Mucosa of stomach (tissue), 1 donor: ENCODE data around the gene PRKN.

Source experiments
- H3K27me3 ChIP-seq: one replicate; pipeline ENCODE4 v1.7.0; 2013; ENCODE audit warnings: mild to moderate bottlenecking, low read length; ENCODE audit not compliant: control insufficient read depth, insufficient read depth
- H3K36me3 ChIP-seq: one replicate; pipeline ENCODE4 v1.7.0; 2013; ENCODE audit warnings: low read length; ENCODE audit not compliant: control insufficient read depth, insufficient read depth
- H3K4me1 ChIP-seq: one replicate; pipeline ENCODE4 v1.7.0; 2013; ENCODE audit warnings: mild to moderate bottlenecking, low read length; ENCODE audit not compliant: control insufficient read depth, insufficient read depth
- H3K4me3 ChIP-seq: one replicate; pipeline ENCODE4 v1.7.0; 2013; ENCODE audit warnings: low read length
- H3K9ac ChIP-seq: one replicate; pipeline ENCODE4 v1.7.0; 2013; ENCODE audit warnings: mild to moderate bottlenecking, low read length, moderate library complexity
- H3K9me3 ChIP-seq: one replicate; pipeline ENCODE4 v1.7.0; 2013; ENCODE audit warnings: mild to moderate bottlenecking, low read length, moderate library complexity; ENCODE audit not compliant: control insufficient read depth
- donor health status: Pancreatic carcinoma.

PRKN gene

DNA sequence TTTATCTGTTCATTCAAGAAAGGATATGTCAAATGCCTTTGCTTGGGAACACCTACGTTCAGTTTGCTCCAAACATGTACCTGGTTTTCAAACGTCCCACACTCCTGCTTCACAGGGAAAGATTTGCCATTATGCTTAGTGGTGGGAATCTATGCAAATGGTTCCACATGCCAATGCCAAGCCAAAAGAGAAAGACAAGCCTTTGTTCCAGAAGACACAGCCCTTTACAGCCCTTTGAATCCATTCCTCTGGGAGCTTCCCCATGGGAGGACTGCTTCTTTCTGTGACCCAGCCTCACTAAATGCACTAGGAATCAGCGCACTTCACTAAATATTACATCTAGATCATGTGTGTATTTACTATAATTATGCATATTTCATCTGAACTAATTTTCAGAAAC, 619.5 kb downstream of the PRKN start:
- Histone ChIP-seq H3K9me3 (no peaks in the 10 kb centered on the region), H3K36me3 (no peaks in the 10 kb centered on the region), H3K27me3 (no peaks in the 10 kb centered on the region), H3K4me3 (no peak overlapping the region), H3K4me1 (no peaks in the 10 kb centered on the region), H3K9ac (no peak overlapping the region)

DNA sequence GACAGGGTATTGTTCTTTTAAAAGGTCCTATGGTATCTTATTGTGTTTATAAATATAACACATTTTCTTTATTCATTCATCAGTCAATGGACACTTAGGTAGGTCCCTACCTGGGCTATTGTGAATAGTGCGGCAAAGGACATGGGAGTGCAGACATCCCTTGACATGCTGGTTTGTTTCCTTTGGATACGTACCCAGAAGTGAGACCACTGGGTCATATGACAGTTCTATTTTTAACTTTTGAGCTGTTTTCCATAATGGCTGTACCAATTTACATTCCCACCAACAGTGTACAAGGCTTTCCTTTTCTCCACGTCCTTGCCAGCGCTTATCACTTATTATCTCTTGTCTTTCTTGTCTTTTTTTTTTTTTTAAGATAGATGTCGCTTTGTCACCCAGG, 627.5 kb downstream of the PRKN start:
- Histone ChIP-seq H3K9me3 (no peaks in the 10 kb centered on the region), H3K9ac (no peak overlapping the region), H3K36me3 (no peaks in the 10 kb centered on the region), H3K4me3 (no peak overlapping the region), H3K4me1 (no peaks in the 10 kb centered on the region), H3K27me3 (no peaks in the 10 kb centered on the region)

DNA sequence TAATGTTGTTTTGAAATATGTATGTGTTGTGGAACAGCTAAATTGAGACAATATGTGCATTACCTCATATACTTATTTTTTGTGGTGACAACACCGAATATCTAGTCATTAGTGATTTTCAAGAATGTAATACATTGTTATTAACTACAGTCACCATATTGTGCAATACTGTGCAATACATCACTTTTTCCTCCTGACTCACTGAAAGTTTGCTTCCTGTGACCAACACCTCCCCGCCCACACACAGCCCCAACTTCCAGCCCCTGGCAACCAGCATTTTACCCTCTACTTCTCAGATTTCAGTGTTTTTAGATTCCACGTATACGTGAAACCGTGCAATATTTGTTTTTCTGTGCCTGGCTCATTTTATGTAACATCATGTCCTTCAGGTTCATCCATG, 627.9 kb downstream of the PRKN start:
- no peaks in the 10 kb centered on the region for H3K4me1 ChIP-seq
- no peaks in the 10 kb centered on the region for H3K36me3 ChIP-seq
- H3K9ac ChIP-seq = no peak overlapping the region

DNA sequence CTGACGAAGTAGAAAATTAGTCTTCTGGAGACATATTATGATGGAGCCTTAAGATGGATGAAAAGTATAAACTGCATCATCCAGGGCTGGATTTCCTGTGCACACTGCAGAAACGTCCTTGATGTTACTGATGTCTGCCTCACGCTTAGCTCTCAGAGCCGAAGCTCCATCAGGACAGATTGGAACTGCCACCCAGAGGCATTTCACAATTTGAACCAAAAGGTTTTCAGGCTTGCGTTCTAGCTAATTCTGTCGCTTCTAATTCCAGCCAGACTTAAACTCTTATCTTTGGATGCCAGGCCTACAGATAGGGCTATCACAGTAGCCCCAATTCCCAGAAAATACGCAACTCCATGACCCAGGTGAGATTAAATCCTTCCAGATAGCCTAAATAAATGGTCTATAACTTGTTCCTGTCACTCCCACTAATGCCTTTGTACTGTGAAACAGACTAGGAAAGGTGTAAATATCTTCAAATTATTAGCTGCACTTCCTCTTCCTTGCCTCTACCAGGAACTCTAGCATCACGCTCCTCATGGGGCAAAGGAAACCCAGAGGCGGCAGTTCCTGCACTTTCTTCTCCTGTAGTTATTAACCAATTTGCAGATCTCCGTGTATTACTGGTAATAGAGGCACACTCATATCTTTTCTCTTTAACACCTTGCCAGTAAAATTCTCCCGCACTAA, 634.6 kb downstream of the PRKN start:
- Histone ChIP-seq H3K9ac (no peak overlapping the region), H3K9me3 (no peaks in the 10 kb centered on the region), H3K27me3 (no peaks in the 10 kb centered on the region), H3K36me3 (no peaks in the 10 kb centered on the region), H3K4me3 (no peak overlapping the region), H3K4me1 (no peaks in the 10 kb centered on the region)

More for the DNA sequence above, 627.9 kb downstream of the PRKN start:
- H3K27me3 ChIP-seq = no peaks in the 10 kb centered on the region
- no peak overlapping the region for H3K4me3 ChIP-seq
- H3K9me3 ChIP-seq = no peaks in the 10 kb centered on the region

DNA sequence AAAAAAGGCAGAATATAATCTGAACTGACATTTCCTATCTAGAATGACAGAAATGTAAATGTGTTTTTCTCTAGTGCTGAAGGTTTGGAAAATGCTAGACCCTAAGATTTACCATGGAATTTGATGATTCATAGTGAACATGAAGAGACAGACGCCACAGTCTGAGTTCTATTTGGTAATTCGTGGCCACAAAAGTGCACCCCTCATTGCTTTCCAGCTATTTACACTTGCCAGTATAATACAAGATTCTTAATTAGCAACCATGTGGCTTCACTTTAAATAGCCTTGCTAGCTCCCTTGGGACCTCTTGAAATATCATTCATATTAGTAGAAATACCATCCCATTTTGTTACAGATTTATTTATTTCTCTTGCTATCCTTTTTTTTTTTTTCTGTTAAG, 636.8 kb downstream of the PRKN start:
- H3K4me1 ChIP-seq = no peaks in the 10 kb centered on the region
- no peaks in the 10 kb centered on the region for H3K9me3 ChIP-seq
- H3K9ac ChIP-seq = no peak overlapping the region
- H3K27me3 ChIP-seq = no peaks in the 10 kb centered on the region
- H3K36me3 ChIP-seq = no peaks in the 10 kb centered on the region
- no peak overlapping the region for H3K4me3 ChIP-seq

DNA sequence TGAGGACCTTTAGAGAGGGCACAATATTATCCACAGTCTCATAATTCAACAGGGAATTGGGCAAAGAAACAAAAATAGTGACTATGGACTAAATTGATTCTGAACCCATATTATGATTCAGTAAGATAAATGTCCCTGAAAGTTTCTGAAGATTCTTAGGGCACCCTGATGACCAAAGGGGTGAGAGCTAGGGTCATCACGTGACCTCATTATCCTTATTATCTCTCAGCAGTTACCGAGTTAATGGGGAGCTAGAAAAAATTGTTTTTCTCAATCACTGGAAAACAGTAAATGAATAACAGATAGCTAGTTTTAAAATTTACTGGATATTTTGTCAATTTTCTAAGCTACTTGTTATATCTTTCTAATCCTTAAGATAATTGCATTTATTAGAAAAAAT, 639.5 kb downstream of the PRKN start:
- Histone ChIP-seq H3K36me3 (no peaks in the 10 kb centered on the region), H3K4me1 (no peaks in the 10 kb centered on the region), H3K9me3 (no peaks in the 10 kb centered on the region), H3K9ac (no peak overlapping the region), H3K27me3 (no peaks in the 10 kb centered on the region), H3K4me3 (no peak overlapping the region)

DNA sequence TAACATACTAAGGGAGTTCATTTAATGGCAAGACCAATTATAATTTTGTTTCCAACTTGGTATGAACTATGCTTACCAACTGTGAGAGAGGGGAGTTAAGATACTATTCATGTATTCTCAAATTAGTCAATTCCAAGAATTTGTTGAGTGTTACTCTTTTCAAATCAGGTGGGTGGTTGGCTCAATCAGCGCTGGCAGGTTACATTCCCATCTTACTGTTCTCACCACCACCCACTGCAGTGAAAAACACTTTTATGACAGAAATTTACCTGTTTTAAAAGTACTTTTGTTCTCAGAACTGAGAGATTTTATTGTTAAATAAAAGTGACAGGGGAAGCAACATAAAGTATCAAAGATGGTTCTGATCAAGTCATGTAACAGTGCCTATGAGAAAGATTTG, 642.0 kb downstream of the PRKN start:
- Histone ChIP-seq H3K9ac (no peak overlapping the region), H3K4me1 (no peaks in the 10 kb centered on the region), H3K27me3 (no peaks in the 10 kb centered on the region), H3K9me3 (no peaks in the 10 kb centered on the region), H3K36me3 (no peaks in the 10 kb centered on the region), H3K4me3 (no peak overlapping the region)

DNA sequence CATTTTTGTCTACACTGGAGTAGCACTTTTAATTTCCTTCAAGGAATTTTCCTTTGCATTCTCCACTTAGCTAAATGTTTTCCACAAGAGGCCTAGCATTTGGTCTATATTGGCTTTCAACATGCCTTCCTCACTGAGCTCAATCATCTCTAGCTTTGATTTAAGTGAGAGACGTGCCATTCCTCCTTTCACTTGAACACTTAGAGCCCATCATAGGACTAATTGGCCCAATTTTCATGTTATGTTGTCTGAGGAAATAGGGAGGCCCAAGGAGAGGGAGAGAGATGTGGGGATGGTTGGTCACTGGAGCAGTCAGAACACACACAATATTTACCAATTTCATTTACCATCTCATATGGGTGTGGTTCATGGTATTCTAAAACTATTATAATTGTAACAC, 645.0 kb downstream of the PRKN start:
- no peaks in the 10 kb centered on the region for H3K36me3 ChIP-seq
- H3K9me3 ChIP-seq = no peaks in the 10 kb centered on the region
- no peaks in the 10 kb centered on the region for H3K27me3 ChIP-seq
- no peak overlapping the region for H3K4me3 ChIP-seq
- H3K9ac ChIP-seq = no peak overlapping the region
- no peaks in the 10 kb centered on the region for H3K4me1 ChIP-seq

DNA sequence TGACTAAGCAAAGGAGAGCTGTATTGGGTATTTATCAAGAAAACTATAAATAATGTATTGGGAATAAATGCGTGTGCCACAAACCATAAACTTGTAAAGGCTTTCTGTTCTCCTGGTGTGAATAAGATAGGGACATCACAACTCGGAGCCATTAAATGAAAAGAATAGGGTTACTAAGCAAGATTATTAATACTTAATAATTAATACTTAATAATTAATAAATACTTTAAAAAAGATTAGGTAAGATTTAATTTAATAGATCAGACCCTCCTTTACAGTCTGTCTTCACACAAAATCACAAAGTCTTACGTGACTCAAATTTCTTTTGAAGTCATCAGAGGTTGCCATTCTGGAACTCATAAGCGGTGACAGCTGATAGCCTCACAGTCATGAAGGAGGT, 648.9 kb downstream of the PRKN start:
- Histone ChIP-seq H3K4me1 (no peaks in the 10 kb centered on the region), H3K9me3 (no peaks in the 10 kb centered on the region), H3K36me3 (no peaks in the 10 kb centered on the region)

DNA sequence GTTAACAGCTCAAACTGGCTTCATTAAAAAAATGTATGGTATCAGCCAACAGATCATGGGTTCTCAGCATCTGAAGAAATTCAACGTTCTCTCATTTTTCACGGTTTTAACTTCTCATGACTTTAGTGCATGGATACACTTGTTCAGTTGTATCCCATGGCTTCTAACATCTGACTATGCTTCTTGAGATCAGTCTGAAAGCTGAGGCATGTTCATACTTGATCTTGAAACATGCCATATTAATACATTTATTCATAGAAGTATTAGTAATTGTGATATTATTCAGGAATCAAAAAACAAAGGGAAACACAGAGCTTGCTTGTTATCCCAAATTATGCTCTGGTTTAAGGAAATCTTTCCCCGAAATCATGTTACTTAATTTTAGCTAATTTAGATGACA, 649.4 kb downstream of the PRKN start:
- H3K4me3 ChIP-seq = no peak overlapping the region
- no peaks in the 10 kb centered on the region for H3K9me3 ChIP-seq
- no peaks in the 10 kb centered on the region for H3K27me3 ChIP-seq
- no peak overlapping the region for H3K9ac ChIP-seq
- no peaks in the 10 kb centered on the region for H3K36me3 ChIP-seq
- H3K4me1 ChIP-seq = no peaks in the 10 kb centered on the region

More for the DNA sequence above, 648.9 kb downstream of the PRKN start:
- no peaks in the 10 kb centered on the region for H3K27me3 ChIP-seq
- H3K4me3 ChIP-seq = no peak overlapping the region
- H3K9ac ChIP-seq = no peak overlapping the region

DNA sequence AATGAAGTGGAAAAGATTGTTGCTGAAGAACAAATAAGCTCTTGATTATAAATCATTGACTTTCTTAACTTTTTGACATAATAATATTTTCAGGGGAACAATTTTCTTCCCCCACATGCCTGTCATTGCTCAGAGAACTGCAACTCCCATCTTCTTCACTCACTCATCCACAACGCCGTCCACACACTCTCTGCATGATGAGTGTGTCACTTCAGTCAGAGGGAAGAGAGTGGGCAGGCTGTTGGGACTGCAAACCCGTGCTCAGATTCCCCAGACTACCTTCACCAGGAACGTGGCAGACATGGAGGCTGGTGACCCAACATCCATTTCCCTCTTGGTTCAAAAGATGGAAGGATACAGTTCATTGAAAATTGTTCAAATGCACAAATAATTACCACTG, 650.8 kb downstream of the PRKN start:
- Histone ChIP-seq H3K4me1 (no peaks in the 10 kb centered on the region), H3K9ac (no peak overlapping the region), H3K36me3 (no peaks in the 10 kb centered on the region), H3K9me3 (no peaks in the 10 kb centered on the region), H3K4me3 (no peak overlapping the region), H3K27me3 (no peaks in the 10 kb centered on the region)

DNA sequence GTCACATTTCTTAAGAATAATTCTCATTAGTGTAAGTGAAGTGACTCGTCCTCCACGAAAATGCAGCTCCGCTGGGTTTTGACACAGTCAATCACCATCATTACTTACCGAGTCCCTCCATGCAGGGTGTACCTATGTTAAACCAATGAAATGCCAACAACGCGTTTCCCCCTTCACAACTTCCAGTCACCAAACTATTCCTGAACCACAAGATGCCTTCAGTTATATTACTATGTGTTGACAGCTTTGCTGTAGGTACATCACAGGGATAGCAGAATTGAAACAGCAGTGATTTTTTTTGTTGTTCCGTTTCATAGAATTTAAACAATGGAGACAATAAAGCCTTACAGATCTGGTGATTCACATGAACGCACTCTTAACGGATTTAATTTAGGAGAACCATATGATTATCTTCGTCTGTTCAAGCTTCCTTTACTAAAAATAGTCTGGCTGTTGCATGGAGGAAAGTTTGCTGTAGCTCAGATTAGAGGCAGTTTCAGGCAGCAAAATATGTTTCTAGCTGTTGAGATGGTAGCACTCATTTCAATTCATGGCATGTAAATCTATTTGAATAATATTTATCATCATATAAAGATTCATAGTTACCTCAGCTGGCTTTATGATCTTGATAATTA, 652.8 kb downstream of the PRKN start:
- Histone ChIP-seq H3K4me3 (no peak overlapping the region), H3K36me3 (no peaks in the 10 kb centered on the region), H3K9me3 (no peaks in the 10 kb centered on the region), H3K27me3 (no peaks in the 10 kb centered on the region), H3K9ac (no peak overlapping the region), H3K4me1 (no peaks in the 10 kb centered on the region)
